Hematopoietic multipotent progenitor cell treated with erythropoietin and hydrocortisone succinate and interleukin-3 and kit ligand, for 8 days (in vitro differentiated cells): ENCODE results near the gene RAB14.

Experiments
- DNase-seq: peaks from one replicate; pipeline ENCODE4 v3.0.0-alpha.2; 2015

RAB14 gene

GRCh38 chr9:121201738-121202533 is at the start of gene RAB14:
RAB14 (minus strand) TSS chr9:121201869; CDS start chr9:121193412, 8,457 bp downstream.
- DNase-seq: peak; percentile 99

- no peak for DNase-seq
Observed at GRCh38 chr9:121249563-121249962, 47.9 kb upstream of the RAB14 start.

- no peak for DNase-seq
Observed at GRCh38 chr9:121246821-121247561, 45.3 kb upstream of the RAB14 start.

GRCh38 chr9:121242959-121243346 is 41.3 kb upstream of the RAB14 start:
- DNase-seq: no peak

GRCh38 chr9:121242219-121242958 is 40.7 kb upstream of the RAB14 start:
- no peak for DNase-seq

- no peak for DNase-seq
Observed at GRCh38 chr9:121240472-121241135, 38.9 kb upstream of the RAB14 start.

- no peak for DNase-seq
Observed at GRCh38 chr9:121239851-121240250, 38.2 kb upstream of the RAB14 start.

GRCh38 chr9:121239071-121239470 is 37.4 kb upstream of the RAB14 start:
- no peak for DNase-seq

GRCh38 chr9:121237916-121238315 is 36.2 kb upstream of the RAB14 start:
- DNase-seq: no peak

- no peak for DNase-seq
Observed at GRCh38 chr9:121235512-121235911, 33.8 kb upstream of the RAB14 start.

- no peak for DNase-seq
Observed at GRCh38 chr9:121234832-121235161, 33.1 kb upstream of the RAB14 start.

- DNase-seq: peak; percentile 60
Observed at GRCh38 chr9:121233906-121234831, 32.5 kb upstream of the RAB14 start.

- DNase-seq: peak; percentile 58
Observed at GRCh38 chr9:121232251-121232650, 30.6 kb upstream of the RAB14 start.

- no peak for DNase-seq
Observed at GRCh38 chr9:121230256-121230655, 28.6 kb upstream of the RAB14 start.

GRCh38 chr9:121227862-121228261 is 26.2 kb upstream of the RAB14 start:
- no peak for DNase-seq

GRCh38 chr9:121226175-121226574 is 24.5 kb upstream of the RAB14 start:
- DNase-seq: no peak

- DNase-seq: no peak
Observed at GRCh38 chr9:121225240-121225639, 23.6 kb upstream of the RAB14 start.

GRCh38 chr9:121222524-121223171 is 21.0 kb upstream of the RAB14 start:
- DNase-seq: peak; percentile 65

GRCh38 chr9:121221664-121222055 is 20.0 kb upstream of the RAB14 start:
- no peak for DNase-seq

GRCh38 chr9:121220996-121221663 is 19.5 kb upstream of the RAB14 start:
- no peak for DNase-seq

- DNase-seq: peak; percentile 59
Observed at GRCh38 chr9:121219530-121219929, 17.9 kb upstream of the RAB14 start.
